ENCODE data around the gene SEC61B. TPM values are rescaled to one million over a fixed set of nuclear protein-coding genes. Genes with fewer than 3 reads are reported as not detected.

The SEC61B gene
- total and polyA plus RNA-seq, 9 of the 15 experiments (the other 6 are each of a cell fraction or from before 2014, with no cell fraction given): 57.8 to 262 (median 172) TPM

DNA sequence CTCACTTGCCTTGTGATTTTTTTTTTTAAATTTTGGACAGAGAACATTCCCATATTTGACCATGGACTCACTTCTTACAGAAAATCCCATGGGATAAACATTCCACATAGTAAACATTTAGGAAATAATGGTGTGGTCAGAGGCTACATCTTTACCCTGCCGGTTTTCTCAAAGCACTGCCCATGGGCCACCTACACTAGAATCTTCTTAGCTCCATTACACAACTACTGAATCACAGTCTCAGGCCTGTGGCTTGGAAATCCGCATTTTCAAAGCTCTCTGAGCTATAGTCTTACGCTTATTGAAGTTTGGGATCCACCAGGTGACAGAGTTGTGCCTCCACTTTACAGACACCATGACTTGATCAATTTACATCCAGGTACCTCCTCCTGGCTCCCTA is 39.7 kb upstream of the SEC61B start:
- Histone ChIP-seq H3K79me2 (ENCODE audit: control insufficient read depth, insufficient read depth, low read length) (no peaks in the 10 kb centered on the region), H3K4me1 (replicated peaks in 1 of 2; ENCODE audit: control insufficient read depth in 2 of 2, insufficient read depth in 2 of 2, low read length in 2 of 2) (peaks cover 2 to 5% of the 10 kb centered on the region in 2 experiments; a peak in 3 of 5 replicates), H3K27me3 (ENCODE audit: control insufficient read depth in 2 of 2, insufficient read depth in 2 of 2, low read length in 2 of 2) (peaks cover 1 to 31% of the 10 kb centered on the region in 2 experiments; a peak in 4 of 5 replicates), H3K36me3 (ENCODE audit: control insufficient read depth, insufficient read depth, low read length) (no peaks in the 10 kb centered on the region), H3K4me3 (no peak overlapping the region), H3K9me3 (replicated peaks; ENCODE audit: control insufficient read depth, insufficient read depth, low read depth, low read length) (no peaks in the 10 kb centered on the region), H3K4me2 (ENCODE audit: insufficient read depth, low read length) (no peak overlapping the region), H3K9me1 (ENCODE audit: control insufficient read depth, insufficient read depth, low read length) (no peaks in the 10 kb centered on the region), H4K20me1 (replicated peaks; ENCODE audit: control insufficient read depth, insufficient read depth, low read length) (no peaks in the 10 kb centered on the region), H3K9ac (ENCODE audit: insufficient read depth in 1 of 2, low read depth in 2 of 2, low read length in 2 of 2) (no peak overlapping the region), H3K27ac (ENCODE audit: extremely low read depth, low read depth, low read length) (no peak overlapping the region), H2AFZ (ENCODE audit: low read depth, low read length) (no peak overlapping the region)
- no peak for FAIRE-seq
- no TSS peak for BruUV-seq (replicated peaks)
- 17% methylated on average over 3 of the region's 3 CpGs for WGBS (ENCODE audit: insufficient coverage, low coverage, missing lambda C conversion rate)
- in situ Hi-C loops (cut with MboI) (loop anchor here (5.0 to 10.0 kb wide), 3 partner anchors 80 to 1032 kb away; no protein-coding TSS in a partner anchor), intact Hi-C loops (cut with micrococcal nuclease) (loop anchor here (5.0 to 10.0 kb wide), 9 partner anchors 112 to 1415 kb away; no protein-coding TSS in a partner anchor)
- no peak for DNase-seq (ENCODE audit: extremely low read depth in 1 of 4, low spot score in 3 of 4)
- ATAC-seq: no peak
- ChIA-PET CTCF (ENCODE audit: low intra/inter-chr PET ratio) (no interaction called here), POLR2A (interaction anchor here (0.5 to 1.0 kb wide), 3 partner anchors 10 to 269 kb away, joined by 3 to 7 read pairs (median 3); no protein-coding TSS in a partner anchor)
- TF ChIP-seq ESRRA (IDR thresholded peaks at IDR 0.05; ENCODE audit: borderline replicate concordance, low read depth) (no peak), EGR1 (conservative IDR thresholded peaks at IDR 0.05) (no peak), ZNF766 (CRISPR knock-in tag; conservative IDR thresholded peaks at IDR 0.05) (no peak), NFXL1 (CRISPR knock-in tag; IDR thresholded peaks at IDR 0.05) (no peak), ZNF134 (CRISPR knock-in tag; conservative IDR thresholded peaks at IDR 0.05) (no peak), MCM5 (IDR thresholded peaks at IDR 0.05; ENCODE audit: low read depth) (no peak), RHOXF2B (CRISPR knock-in tag; conservative IDR thresholded peaks at IDR 0.05) (no peak), BRD4 (IDR thresholded peaks at IDR 0.05) (no peak), ZNF175 (CRISPR knock-in tag; IDR thresholded peaks at IDR 0.05; ENCODE audit: low read depth) (no peak)
- TF ChIP-seq, protein P1, sequence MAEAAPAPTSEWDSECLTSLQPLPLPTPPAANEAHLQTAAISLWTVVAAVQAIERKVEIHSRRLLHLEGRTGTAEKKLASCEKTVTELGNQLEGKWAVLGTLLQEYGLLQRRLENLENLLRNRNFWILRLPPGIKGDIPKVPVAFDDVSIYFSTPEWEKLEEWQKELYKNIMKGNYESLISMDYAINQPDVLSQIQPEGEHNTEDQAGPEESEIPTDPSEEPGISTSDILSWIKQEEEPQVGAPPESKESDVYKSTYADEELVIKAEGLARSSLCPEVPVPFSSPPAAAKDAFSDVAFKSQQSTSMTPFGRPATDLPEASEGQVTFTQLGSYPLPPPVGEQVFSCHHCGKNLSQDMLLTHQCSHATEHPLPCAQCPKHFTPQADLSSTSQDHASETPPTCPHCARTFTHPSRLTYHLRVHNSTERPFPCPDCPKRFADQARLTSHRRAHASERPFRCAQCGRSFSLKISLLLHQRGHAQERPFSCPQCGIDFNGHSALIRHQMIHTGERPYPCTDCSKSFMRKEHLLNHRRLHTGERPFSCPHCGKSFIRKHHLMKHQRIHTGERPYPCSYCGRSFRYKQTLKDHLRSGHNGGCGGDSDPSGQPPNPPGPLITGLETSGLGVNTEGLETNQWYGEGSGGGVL (CRISPR knock-in tag; IDR thresholded peaks at IDR 0.05): no peak
- TF ChIP-seq, protein P2, sequence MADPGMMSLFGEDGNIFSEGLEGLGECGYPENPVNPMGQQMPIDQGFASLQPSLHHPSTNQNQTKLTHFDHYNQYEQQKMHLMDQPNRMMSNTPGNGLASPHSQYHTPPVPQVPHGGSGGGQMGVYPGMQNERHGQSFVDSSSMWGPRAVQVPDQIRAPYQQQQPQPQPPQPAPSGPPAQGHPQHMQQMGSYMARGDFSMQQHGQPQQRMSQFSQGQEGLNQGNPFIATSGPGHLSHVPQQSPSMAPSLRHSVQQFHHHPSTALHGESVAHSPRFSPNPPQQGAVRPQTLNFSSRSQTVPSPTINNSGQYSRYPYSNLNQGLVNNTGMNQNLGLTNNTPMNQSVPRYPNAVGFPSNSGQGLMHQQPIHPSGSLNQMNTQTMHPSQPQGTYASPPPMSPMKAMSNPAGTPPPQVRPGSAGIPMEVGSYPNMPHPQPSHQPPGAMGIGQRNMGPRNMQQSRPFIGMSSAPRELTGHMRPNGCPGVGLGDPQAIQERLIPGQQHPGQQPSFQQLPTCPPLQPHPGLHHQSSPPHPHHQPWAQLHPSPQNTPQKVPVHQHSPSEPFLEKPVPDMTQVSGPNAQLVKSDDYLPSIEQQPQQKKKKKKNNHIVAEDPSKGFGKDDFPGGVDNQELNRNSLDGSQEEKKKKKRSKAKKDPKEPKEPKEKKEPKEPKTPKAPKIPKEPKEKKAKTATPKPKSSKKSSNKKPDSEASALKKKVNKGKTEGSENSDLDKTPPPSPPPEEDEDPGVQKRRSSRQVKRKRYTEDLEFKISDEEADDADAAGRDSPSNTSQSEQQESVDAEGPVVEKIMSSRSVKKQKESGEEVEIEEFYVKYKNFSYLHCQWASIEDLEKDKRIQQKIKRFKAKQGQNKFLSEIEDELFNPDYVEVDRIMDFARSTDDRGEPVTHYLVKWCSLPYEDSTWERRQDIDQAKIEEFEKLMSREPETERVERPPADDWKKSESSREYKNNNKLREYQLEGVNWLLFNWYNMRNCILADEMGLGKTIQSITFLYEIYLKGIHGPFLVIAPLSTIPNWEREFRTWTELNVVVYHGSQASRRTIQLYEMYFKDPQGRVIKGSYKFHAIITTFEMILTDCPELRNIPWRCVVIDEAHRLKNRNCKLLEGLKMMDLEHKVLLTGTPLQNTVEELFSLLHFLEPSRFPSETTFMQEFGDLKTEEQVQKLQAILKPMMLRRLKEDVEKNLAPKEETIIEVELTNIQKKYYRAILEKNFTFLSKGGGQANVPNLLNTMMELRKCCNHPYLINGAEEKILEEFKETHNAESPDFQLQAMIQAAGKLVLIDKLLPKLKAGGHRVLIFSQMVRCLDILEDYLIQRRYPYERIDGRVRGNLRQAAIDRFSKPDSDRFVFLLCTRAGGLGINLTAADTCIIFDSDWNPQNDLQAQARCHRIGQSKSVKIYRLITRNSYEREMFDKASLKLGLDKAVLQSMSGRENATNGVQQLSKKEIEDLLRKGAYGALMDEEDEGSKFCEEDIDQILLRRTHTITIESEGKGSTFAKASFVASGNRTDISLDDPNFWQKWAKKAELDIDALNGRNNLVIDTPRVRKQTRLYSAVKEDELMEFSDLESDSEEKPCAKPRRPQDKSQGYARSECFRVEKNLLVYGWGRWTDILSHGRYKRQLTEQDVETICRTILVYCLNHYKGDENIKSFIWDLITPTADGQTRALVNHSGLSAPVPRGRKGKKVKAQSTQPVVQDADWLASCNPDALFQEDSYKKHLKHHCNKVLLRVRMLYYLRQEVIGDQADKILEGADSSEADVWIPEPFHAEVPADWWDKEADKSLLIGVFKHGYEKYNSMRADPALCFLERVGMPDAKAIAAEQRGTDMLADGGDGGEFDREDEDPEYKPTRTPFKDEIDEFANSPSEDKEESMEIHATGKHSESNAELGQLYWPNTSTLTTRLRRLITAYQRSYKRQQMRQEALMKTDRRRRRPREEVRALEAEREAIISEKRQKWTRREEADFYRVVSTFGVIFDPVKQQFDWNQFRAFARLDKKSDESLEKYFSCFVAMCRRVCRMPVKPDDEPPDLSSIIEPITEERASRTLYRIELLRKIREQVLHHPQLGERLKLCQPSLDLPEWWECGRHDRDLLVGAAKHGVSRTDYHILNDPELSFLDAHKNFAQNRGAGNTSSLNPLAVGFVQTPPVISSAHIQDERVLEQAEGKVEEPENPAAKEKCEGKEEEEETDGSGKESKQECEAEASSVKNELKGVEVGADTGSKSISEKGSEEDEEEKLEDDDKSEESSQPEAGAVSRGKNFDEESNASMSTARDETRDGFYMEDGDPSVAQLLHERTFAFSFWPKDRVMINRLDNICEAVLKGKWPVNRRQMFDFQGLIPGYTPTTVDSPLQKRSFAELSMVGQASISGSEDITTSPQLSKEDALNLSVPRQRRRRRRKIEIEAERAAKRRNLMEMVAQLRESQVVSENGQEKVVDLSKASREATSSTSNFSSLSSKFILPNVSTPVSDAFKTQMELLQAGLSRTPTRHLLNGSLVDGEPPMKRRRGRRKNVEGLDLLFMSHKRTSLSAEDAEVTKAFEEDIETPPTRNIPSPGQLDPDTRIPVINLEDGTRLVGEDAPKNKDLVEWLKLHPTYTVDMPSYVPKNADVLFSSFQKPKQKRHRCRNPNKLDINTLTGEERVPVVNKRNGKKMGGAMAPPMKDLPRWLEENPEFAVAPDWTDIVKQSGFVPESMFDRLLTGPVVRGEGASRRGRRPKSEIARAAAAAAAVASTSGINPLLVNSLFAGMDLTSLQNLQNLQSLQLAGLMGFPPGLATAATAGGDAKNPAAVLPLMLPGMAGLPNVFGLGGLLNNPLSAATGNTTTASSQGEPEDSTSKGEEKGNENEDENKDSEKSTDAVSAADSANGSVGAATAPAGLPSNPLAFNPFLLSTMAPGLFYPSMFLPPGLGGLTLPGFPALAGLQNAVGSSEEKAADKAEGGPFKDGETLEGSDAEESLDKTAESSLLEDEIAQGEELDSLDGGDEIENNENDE (IDR thresholded peaks at IDR 0.05; ENCODE audit: low read depth, low read length): no peak
